ENCODE measurements around the gene HCN2.

HCN2 gene

GRCh38 chr19:547836-548720 lies 41.6 kb upstream of the HCN2 start:
- peak; percentile 17 for TF ChIP-seq CTCF (IDR thresholded peaks at IDR 0.05; ENCODE audit: low read depth, low read length, missing control alignments)
- no peak for DNase-seq (ENCODE audit: low read depth)

GRCh38 chr19:548886-549830 lies 40.5 kb upstream of the HCN2 start:
- TF ChIP-seq CTCF (IDR thresholded peaks at IDR 0.05; ENCODE audit: low read depth, low read length, missing control alignments) = no peak
- no peak for DNase-seq (ENCODE audit: low read depth)
- H3K4me3 ChIP-seq (ENCODE audit: low read depth, low read length) = no peak overlapping the region

More at GRCh38 chr19:547836-548720, 41.6 kb upstream of the HCN2 start:
- no peak overlapping the region for H3K4me3 ChIP-seq (ENCODE audit: low read depth, low read length)

GRCh38 chr19:554817-555216 lies 34.9 kb upstream of the HCN2 start:
- no peak overlapping the region for H3K4me3 ChIP-seq (ENCODE audit: low read depth, low read length)
- no peak for TF ChIP-seq CTCF (IDR thresholded peaks at IDR 0.05; ENCODE audit: low read depth, low read length, missing control alignments)
- no peak for DNase-seq (ENCODE audit: low read depth)

GRCh38 chr19:555474-555808 lies 34.2 kb upstream of the HCN2 start:
- no peak overlapping the region for H3K4me3 ChIP-seq (ENCODE audit: low read depth, low read length)
- no peak for DNase-seq (ENCODE audit: low read depth)
- no peak for TF ChIP-seq CTCF (IDR thresholded peaks at IDR 0.05; ENCODE audit: low read depth, low read length, missing control alignments)

GRCh38 chr19:556611-557382 lies 32.9 kb upstream of the HCN2 start:
- DNase-seq (ENCODE audit: low read depth) = no peak
- no peak overlapping the region for H3K4me3 ChIP-seq (ENCODE audit: low read depth, low read length)
- no peak for TF ChIP-seq CTCF (IDR thresholded peaks at IDR 0.05; ENCODE audit: low read depth, low read length, missing control alignments)

- no peak for TF ChIP-seq CTCF (IDR thresholded peaks at IDR 0.05; ENCODE audit: low read depth, low read length, missing control alignments)
- DNase-seq (ENCODE audit: low read depth) = no peak
- H3K4me3 ChIP-seq (ENCODE audit: low read depth, low read length) = no peak overlapping the region
These were observed 30.8 kb upstream of the HCN2 start for GRCh38 chr19:558770-559439.

Data from GM12864 (cell line).